Left ventricle myocardium inferior (tissue), 1 donor: ENCODE data around the gene LRRC51. TPM values are rescaled to one million over a fixed set of nuclear protein-coding genes. Genes with fewer than 3 reads are reported as not detected.

Experiments
- DNase-seq: peaks from one replicate; pipeline ENCODE4 v3.0.0-alpha.2; 2020
- H3K27ac ChIP-seq: fragments of 200-600 bp; replicated peaks from 2 replicates; pipeline ENCODE4 v1.8.0; 2021
- H3K27me3 ChIP-seq: fragments of 200-600 bp; 2 replicates; pipeline ENCODE4 v1.8.0; 2021; ENCODE audit warnings: low read depth
- H3K36me3 ChIP-seq: fragments of 200-600 bp; 2 replicates; pipeline ENCODE4 v1.8.0; 2021
- H3K4me1 ChIP-seq: fragments of 200-600 bp; 2 replicates; pipeline ENCODE4 v1.8.0; 2021
- H3K4me3 ChIP-seq: fragments of 200-600 bp; 2 replicates; pipeline ENCODE4 v1.8.0; 2021; ENCODE audit warnings: mild to moderate bottlenecking, moderate library complexity
- H3K9me3 ChIP-seq: fragments of 200-600 bp; replicated peaks from 2 replicates; pipeline ENCODE4 v1.8.0; 2021
- CTCF ChIP-seq: fragments of 200-600 bp; IDR thresholded peaks from 2 replicates; pipeline ENCODE4 v1.8.0; 2021; ENCODE audit warnings: antibody characterized with exemption, mild to moderate bottlenecking, borderline replicate concordance
- intact Hi-C: fragments of 100-400 bp; cut with micrococcal nuclease; formaldehyde crosslinking; loops from one replicate; pipeline ENCODE4 v1.11.0; 2022
- total RNA-seq: library from RNA; stranded (reverse); fragmentation: NEBNext Ultra II Directional; extraction: Animal tissue kit (Norgen Biotek cat#: 25700); gene quantifications from one replicate; pipeline ENCODE4 v1.2.1, GENCODE V29; 2021
- donor health status: DM: no; HTN: yes; CAD: no; lungs with severe emphysema.

Gene LRRC51
- total RNA-seq, 1 donor from 2014 or later, result 3.5 TPM

DNA sequence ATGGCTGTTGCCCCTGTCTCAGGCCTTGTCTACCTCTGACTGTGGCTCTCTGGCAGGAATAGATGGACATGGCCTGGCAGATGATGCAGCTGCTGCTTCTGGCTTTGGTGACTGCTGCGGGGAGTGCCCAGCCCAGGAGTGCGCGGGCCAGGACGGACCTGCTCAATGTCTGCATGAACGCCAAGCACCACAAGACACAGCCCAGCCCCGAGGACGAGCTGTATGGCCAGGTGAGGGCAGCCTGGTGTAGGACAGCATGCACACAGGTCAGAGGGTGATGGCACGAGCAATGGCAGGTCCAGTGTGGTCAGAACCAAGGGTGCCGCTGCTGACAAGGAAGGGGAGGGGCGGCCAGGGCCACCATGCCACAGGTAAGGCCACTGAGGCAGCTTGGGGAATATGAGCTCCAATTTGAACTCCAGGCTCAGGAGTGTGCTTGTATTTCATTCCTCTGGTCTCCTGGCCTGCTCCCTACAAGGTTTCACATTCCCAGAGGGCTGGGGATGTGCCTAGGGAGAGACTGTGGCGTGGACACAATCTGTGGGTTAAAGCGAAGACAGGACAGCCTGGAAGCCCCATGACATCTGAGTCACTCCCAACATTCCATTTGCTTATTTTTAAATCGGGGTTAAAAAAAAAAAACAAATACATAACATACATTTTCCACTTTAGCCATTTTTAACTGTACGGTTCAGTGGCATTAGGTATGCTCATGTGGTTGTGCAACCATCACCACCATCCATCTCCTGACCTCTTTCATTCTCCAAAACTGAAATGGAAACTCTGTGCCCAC, 55.4 kb downstream of the LRRC51 start:
- H3K4me1 ChIP-seq, result no peaks in the 10 kb centered on the region
- no peaks in the 10 kb centered on the region for H3K36me3 ChIP-seq
- H3K9me3 ChIP-seq, result no peaks in the 10 kb centered on the region
- TF ChIP-seq CTCF, result no peak
- no peak for DNase-seq
- H3K4me3 ChIP-seq, result no peak overlapping the region
- H3K27ac ChIP-seq, result no peak overlapping the region
- H3K27me3 ChIP-seq, result peaks cover 4% of the 10 kb centered on the region
- intact Hi-C loops, result no loop called here

GRCh38 chr11:72136684-72137262, 56.1 kb downstream of the LRRC51 start:
- no peaks in the 10 kb centered on the region for H3K36me3 ChIP-seq
- no peak overlapping the region for H3K27ac ChIP-seq
- no peak for DNase-seq
- H3K27me3 ChIP-seq, result peaks cover 4% of the 10 kb centered on the region
- H3K4me3 ChIP-seq, result no peak overlapping the region
- intact Hi-C loops, result no loop called here
- no peaks in the 10 kb centered on the region for H3K4me1 ChIP-seq
- no peak for TF ChIP-seq CTCF
- H3K9me3 ChIP-seq, result no peaks in the 10 kb centered on the region

- no peaks in the 10 kb centered on the region for H3K4me1 ChIP-seq
- no peak overlapping the region for H3K27ac ChIP-seq
- no peaks in the 10 kb centered on the region for H3K27me3 ChIP-seq
- no peak for DNase-seq
- no peak for TF ChIP-seq CTCF
- H3K36me3 ChIP-seq, result no peaks in the 10 kb centered on the region
- no peaks in the 10 kb centered on the region for H3K9me3 ChIP-seq
- no peak overlapping the region for H3K4me3 ChIP-seq
- intact Hi-C loops, result no loop called here
Measured at GRCh38 chr11:72138821-72139390, 58.3 kb downstream of the LRRC51 start.

GRCh38 chr11:72139500-72139899, 58.9 kb downstream of the LRRC51 start:
- TF ChIP-seq CTCF, result no peak
- Histone ChIP-seq H3K36me3 (no peaks in the 10 kb centered on the region), H3K27me3 (no peaks in the 10 kb centered on the region), H3K4me1 (no peaks in the 10 kb centered on the region), H3K4me3 (no peak overlapping the region), H3K27ac (no peak overlapping the region), H3K9me3 (no peaks in the 10 kb centered on the region)
- intact Hi-C loops, result no loop called here
- DNase-seq, result no peak

DNA sequence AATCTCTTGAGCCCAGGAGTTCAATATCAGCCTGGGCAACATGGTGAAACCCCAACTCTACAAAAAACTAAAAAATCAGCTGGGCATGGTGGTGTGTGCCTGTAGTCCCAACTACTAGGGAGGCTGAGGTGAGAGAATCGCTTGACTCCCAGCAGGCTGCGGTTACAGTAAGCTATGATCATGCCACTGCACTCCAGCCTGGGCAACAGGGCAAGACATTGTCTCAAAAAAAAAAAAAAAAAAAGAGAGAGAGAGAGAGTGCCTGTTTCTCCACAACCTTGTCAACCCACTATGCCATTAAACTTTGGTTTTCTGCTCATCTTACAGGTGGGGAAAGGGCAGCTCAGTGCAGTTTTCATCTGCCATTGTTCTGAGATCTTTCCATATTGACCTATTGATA, 60.0 kb downstream of the LRRC51 start:
- TF ChIP-seq CTCF, result no peak
- no peaks in the 10 kb centered on the region for H3K27me3 ChIP-seq
- H3K9me3 ChIP-seq, result no peaks in the 10 kb centered on the region
- H3K4me3 ChIP-seq, result no peak overlapping the region
- H3K4me1 ChIP-seq, result no peaks in the 10 kb centered on the region
- intact Hi-C loops, result no loop called here
- DNase-seq, result no peak
- no peak overlapping the region for H3K27ac ChIP-seq
- H3K36me3 ChIP-seq, result no peaks in the 10 kb centered on the region
